Spleen (tissue), 7 donors: ENCODE results near the gene EHD4.

Experiments
- CTCF ChIP-seq, 11 experiments: fragments of 200-600 bp in 7 of 11; fragments of 450-650 bp in 4 of 11; sonication (generic) in 4 of 11; IDR thresholded peaks in 8 of 11; conservative IDR thresholded peaks in 3 of 11; 1 replicate in 7 of 11; 2 replicates in 4 of 11; pipeline versions ENCODE4 v1.4.0 to v1.8.0; 2016 to 2021; ENCODE audit warnings: antibody characterized with exemption in 11 of 11, inconsistent platforms in 4 of 11, mild to moderate bottlenecking in 1 of 11
- POLR2A ChIP-seq, 3 donors: fragments of 450-650 bp; IDR thresholded peaks; one replicate each; pipeline ENCODE4 v1.5.1; 2017; ENCODE audit warnings: antibody characterized with exemption in 3 of 3, mild to moderate bottlenecking in 1 of 3
- POLR2AphosphoS5 ChIP-seq, 3 donors: sonication (generic); formaldehyde crosslinking; IDR thresholded peaks; one replicate each; pipeline ENCODE4 v1.5.1; 2017; ENCODE audit warnings: antibody characterized with exemption in 3 of 3
- donor health status: DM: no; HTN: no; CAD: no; lungs with moderate emphysema.
- donor health status: DM: no; HTN: no; CAD: no.
- donor health status: DM: no; HTN: no; CAD: no.

- TF ChIP-seq POLR2AphosphoS5 (IDR thresholded peaks at IDR 0.05) (no peak), CTCF (IDR thresholded peaks at IDR 0.05 in 8 of 11, conservative IDR thresholded peaks at IDR 0.05 in 3 of 11) (no peak), POLR2A (IDR thresholded peaks at IDR 0.05) (no peak)
These were observed 52.3 kb downstream of the EHD4 start for GRCh38 chr15:41919954-41920538.
